Pancreas (tissue), 10 donors: ENCODE data around the gene TRNT1. TPM values are rescaled to one million over a fixed set of nuclear protein-coding genes. Genes with fewer than 3 reads are reported as not detected.
A peak's percentile ranks its signal among the peaks of the same experiment; 100 is the strongest.

Source experiments
- ATAC-seq, 4 donors: fragments of 200-7000 bp; cut with Tn5 transposase; one replicate each; pipeline versions ENCODE4 v1.8.0 to v1.9.1; 2020; ENCODE audit warnings: mild to moderate bottlenecking in 4 of 4, moderate library complexity in 4 of 4
- DNase-seq, 6 donors: peaks; one replicate each; pipeline ENCODE4 v3.0.0-alpha.2; 2020
- FAIRE-seq: peaks from 2 replicates; lab custom pipeline; 2012; peaks lifted over from hg19 to GRCh38; lab: Jason Lieb, UNC
- H3K27ac ChIP-seq, 4 donors: fragments of 200-600 bp; sonication (generic); 1 replicate in 3 of 4; 2 replicates in 1 of 4; pipeline versions ENCODE4 v1.5.0 to v1.8.0; 2020
- H3K27me3 ChIP-seq, 4 donors: fragments of 200-600 bp; one replicate each; pipeline ENCODE4 v1.8.0; 2021
- H3K36me3 ChIP-seq, 3 donors: fragments of 200-600 bp; sonication (generic) in 1 of 3; one replicate each; pipeline versions ENCODE4 v1.5.0 to v1.8.0; 2020 to 2021
- H3K4me1 ChIP-seq, 3 donors: fragments of 200-600 bp; one replicate each; pipeline ENCODE4 v1.8.0; 2021
- H3K4me3 ChIP-seq, 4 donors: fragments of 200-600 bp; sonication (generic) in 2 of 4; one replicate each; pipeline versions ENCODE4 v1.5.0 to v1.8.0; 2020 to 2021
- H3K9me3 ChIP-seq, 4 donors: fragments of 200-600 bp; one replicate each; pipeline ENCODE4 v1.8.0; 2021
- CTCF ChIP-seq, 4 donors: fragments of 200-600 bp; sonication (generic) in 3 of 4; IDR thresholded peaks; one replicate each; pipeline versions ENCODE4 v1.5.0 to v1.8.0; 2021; ENCODE audit warnings: antibody characterized with exemption in 4 of 4
- WGBS, 2 donors: extraction: QIAGEN DNeasy Blood & Tissue Kit; methylation state at CpG; one replicate each; pipeline ENCODE4 v1.1.7; 2013; 5-methylcytosine and 5-hydroxymethylcytosine counted together
- intact Hi-C, 3 donors: fragments of 100-400 bp; cut with DNase I; formaldehyde crosslinking; loops; one replicate each; pipeline versions ENCODE4 v1.11.1 to v1.14.2; 2022
- polyA plus RNA-seq, 2 donors: library from polyadenylated mRNA; stranded (reverse); fragments of 200-250 nt; gene quantifications; one replicate each; pipeline ENCODE4 v1.2.3, GENCODE V29; 2013
- total RNA-seq, 6 donors: library from RNA; stranded (reverse); fragmentation: NEBNext Ultra II Directional in 4 of 6; extraction: Animal tissue kit (Norgen Biotek cat#: 25700) in 4 of 6; gene quantifications; one replicate each; pipeline versions ENCODE4 v1.2.1 to v1.2.4, GENCODE V29; 2021 to 2023
- donor health status: healthy with polysubstance abuse.
- donor health status: DM: no; HTN: no; CAD: no; lungs with moderate emphysema.
- donor health status: DM: no; HTN: no; CAD: no.
- donor health status: control.
- donor health status: control.
- donor health status: Bipolar disorder and iron deficiency.
- donor health status: DM: yes; HTN: yes; CAD: no.
- donor health status: DM: no; HTN: no; CAD: no.
- donor health status: DM: no; HTN: no; CAD: no.
- donor health status: DM: yes; HTN: yes; CAD: no.

TRNT1 gene
- total and polyA plus RNA-seq, 8 donors: 7.6 to 11.5 (median 8.4) TPM

- Histone ChIP-seq H3K27ac (no peak overlapping the region), H3K4me3 (no peak overlapping the region), H3K4me1 (no peaks in the 10 kb centered on the region), H3K36me3 (no peaks in the 10 kb centered on the region), H3K9me3 (no peaks in the 10 kb centered on the region), H3K27me3 (no peaks in the 10 kb centered on the region)
- intact Hi-C loops: loop anchor here in 1 of 3 donors (5.0 kb wide), 1 partner anchor 1102 kb away; no protein-coding TSS in a partner anchor
- FAIRE-seq (no peak), DNase-seq (no peak), ATAC-seq (no peak)
- TF ChIP-seq CTCF (IDR thresholded peaks at IDR 0.05): no peak
- 28 to 74% methylated on average over 1 of the region's 1 CpG for WGBS, 2 donors
These were observed 63.2 kb downstream of the TRNT1 start for GRCh38 chr3:3189961-3190360.

- ATAC-seq (peak in 3 of 4 donors; percentile 37 to 56 (median 54)), DNase-seq (no peak), FAIRE-seq (no peak)
- 14 to 22% methylated on average over 4 of the region's 4 CpGs for WGBS, 2 donors
- H3K9me3 ChIP-seq: no peaks in the 10 kb centered on the region
- H3K27me3 ChIP-seq: no peaks in the 10 kb centered on the region
- H3K27ac ChIP-seq: no peak overlapping the region
- no peak overlapping the region for H3K4me3 ChIP-seq
- H3K4me1 ChIP-seq: no peaks in the 10 kb centered on the region
- TF ChIP-seq CTCF (IDR thresholded peaks at IDR 0.05): no peak
- intact Hi-C loops: loop anchor here in 1 of 3 donors (5.0 kb wide), 1 partner anchor 1101 kb away; no protein-coding TSS in a partner anchor
- H3K36me3 ChIP-seq: no peaks in the 10 kb centered on the region
These were observed 65.0 kb downstream of the TRNT1 start for GRCh38 chr3:3191675-3192285.

- FAIRE-seq: no peak
- Histone ChIP-seq H3K27me3 (no peaks in the 10 kb centered on the region), H3K4me1 (no peaks in the 10 kb centered on the region), H3K36me3 (no peaks in the 10 kb centered on the region), H3K9me3 (no peaks in the 10 kb centered on the region), H3K4me3 (no peak overlapping the region), H3K27ac (no peak overlapping the region)
- intact Hi-C loops: loop anchor here in 1 of 3 donors (5.0 kb wide), 1 partner anchor 1100 kb away; no protein-coding TSS in a partner anchor
- no peak for ATAC-seq
- WGBS, 2 donors: 6 to 15% methylated on average over 2 of the region's 2 CpGs
- no peak for TF ChIP-seq CTCF (IDR thresholded peaks at IDR 0.05)
- DNase-seq: no peak
These were observed 65.5 kb downstream of the TRNT1 start for GRCh38 chr3:3192286-3192675.

- intact Hi-C loops: loop anchor here in 2 of 3 donors (5.0 kb wide), 2 partner anchors 1077 to 1097 kb away; no protein-coding TSS in a partner anchor
- FAIRE-seq: no peak
These were observed 68.1 kb downstream of the TRNT1 start for GRCh38 chr3:3194861-3195260.

More at GRCh38 chr3:3194861-3195260, 68.1 kb downstream of the TRNT1 start:
- H3K9me3 ChIP-seq: no peaks in the 10 kb centered on the region
- no peaks in the 10 kb centered on the region for H3K36me3 ChIP-seq
- DNase-seq (no peak), ATAC-seq (no peak)
- H3K4me1 ChIP-seq: no peaks in the 10 kb centered on the region
- no peaks in the 10 kb centered on the region for H3K27me3 ChIP-seq
- no peak overlapping the region for H3K4me3 ChIP-seq
- no peak for TF ChIP-seq CTCF (IDR thresholded peaks at IDR 0.05)
- no peak overlapping the region for H3K27ac ChIP-seq
